Body of pancreas (tissue), 4 donors: ENCODE measurements around the gene ACP2. TPM values are rescaled to one million over a fixed set of nuclear protein-coding genes. Genes with fewer than 3 reads are reported as not detected.
"Not testable (repeated sequence)": the region's sequence is repeated elsewhere in the genome, so short reads cannot be mapped to it uniquely, and the experiment has no call there.

Experiments used
- ATAC-seq: fragments of 150-250 bp; one replicate; pipeline ENCODE4 v1.9.1; 2016
- DNase-seq, 4 donors: peaks; one replicate each; pipeline ENCODE4 v3.0.0-alpha.2; 2019
- H3K27ac ChIP-seq, 4 donors: fragments of 200-600 bp; sonication (generic); 1 replicate in 3 of 4; 2 replicates in 1 of 4; pipeline versions ENCODE4 v1.5.1 to v1.6.1; 2016 to 2019; ENCODE audit warnings: mild to moderate bottlenecking in 1 of 4, mixed read lengths in 1 of 4, moderate library complexity in 1 of 4
- H3K27me3 ChIP-seq, 2 donors: fragments of 200-600 bp; sonication (generic); one replicate each; pipeline ENCODE4 v1.6.0; 2016; ENCODE audit warnings: mild to moderate bottlenecking in 1 of 2
- H3K36me3 ChIP-seq, 2 donors: fragments of 200-600 bp; sonication (generic); replicated peaks in 1 of 2; 2 replicates each; pipeline ENCODE4 v1.5.1; 2016; ENCODE audit warnings: low read depth in 2 of 2; ENCODE audit not compliant: insufficient read depth in 1 of 2
- H3K4me1 ChIP-seq: fragments of 200-600 bp; sonication (generic); one replicate; pipeline ENCODE4 v1.6.0; 2016
- H3K4me3 ChIP-seq, 2 donors: fragments of 200-600 bp; sonication (generic); 1 replicate in 1 of 2; 2 replicates in 1 of 2; pipeline ENCODE4 v1.5.1; 2016 to 2019
- H3K9me3 ChIP-seq, 3 donors: fragments of 200-600 bp; sonication (generic); 1 replicate in 2 of 3; 2 replicates in 1 of 3; pipeline ENCODE4 v1.5.1; 2016
- CTCF ChIP-seq, 7 experiments: fragments of 450-650 bp in 4 of 7; fragments of 200-600 bp in 3 of 7; sonication (generic) in 3 of 7; IDR thresholded peaks; one replicate each; pipeline ENCODE4 v1.5.1; 2016 to 2019; ENCODE audit warnings: antibody characterized with exemption in 7 of 7
- POLR2A ChIP-seq, 3 donors: fragments of 450-650 bp; IDR thresholded peaks; one replicate each; pipeline ENCODE4 v1.6.1; 2016; ENCODE audit warnings: antibody characterized with exemption in 3 of 3, mild to moderate bottlenecking in 2 of 3
- WGBS, 2 donors: methylation state at CpG; one replicate each; pipeline ENCODE4 v1.1.5; 2017; 5-methylcytosine and 5-hydroxymethylcytosine counted together
- intact Hi-C: fragments of 100-400 bp; cut with DNase I; formaldehyde crosslinking; loops from one replicate; pipeline ENCODE4 v1.15.1; 2023
- total RNA-seq, 2 donors: library from RNA; depleted of rRNA; stranded (reverse); fragments of >200 nt; gene quantifications; one replicate each; pipeline ENCODE4 v1.1.0, GENCODE V29; 2016

The ACP2 gene
- total RNA-seq, 2 donors from 2014 or later, result 31.6 to 43.1 TPM

GRCh38 chr11:47192111-47192510 lies 56.5 kb downstream of the ACP2 start:
- ATAC-seq (no peak), DNase-seq (no peak)
- H3K9me3 ChIP-seq, result no peaks in the 10 kb centered on the region
- intact Hi-C loops, result no loop called here
- 77 to 80% methylated on average over 4 of the region's 4 CpGs for WGBS, 2 donors
- H3K4me1 ChIP-seq, result peaks cover 18% of the 10 kb centered on the region
- TF ChIP-seq CTCF (IDR thresholded peaks at IDR 0.05) (no peak), POLR2A (IDR thresholded peaks at IDR 0.05) (no peak)
- no peak overlapping the region for H3K4me3 ChIP-seq
- H3K27ac ChIP-seq, result no peak overlapping the region
- no peaks in the 10 kb centered on the region for H3K36me3 ChIP-seq
- H3K27me3 ChIP-seq, result no peaks in the 10 kb centered on the region

GRCh38 chr11:47191137-47191536 lies 57.5 kb downstream of the ACP2 start:
- ATAC-seq, H3K4me3 ChIP-seq, H3K36me3 ChIP-seq, H3K27ac ChIP-seq, DNase-seq, H3K9me3 ChIP-seq, intact Hi-C loops, H3K27me3 ChIP-seq: not testable (repeated sequence)
- 85 to 86% methylated on average over 10 of the region's 10 CpGs for WGBS, 2 donors
- H3K4me1 ChIP-seq, result peaks cover 26% of the 10 kb centered on the region

Other genes starting within 250 kb of the ACP2 start
- gene ARFGAP2, start 71.9 kb downstream of the ACP2 start, total RNA-seq, result 100 to 1,000 TPM; 143 to 212 TPM
- gene PACSIN3, start 62.4 kb downstream of the ACP2 start, total RNA-seq, result 10 to 100 TPM; 30.7 to 56.0 TPM
- gene DDB2, start 33.8 kb downstream of the ACP2 start, total RNA-seq, result 10 to 100 TPM; 10.9 to 33.2 TPM
- gene NR1H3, start 9.2 kb upstream of the ACP2 start, total RNA-seq, result 10 to 100 TPM; 17.9 to 33.9 TPM
- 10 to 100 TPM; 22.8 to 41.2 TPM for gene MADD, start 21.3 kb upstream of the ACP2 start, total RNA-seq
- gene MYBPC3, start 103.9 kb upstream of the ACP2 start, total RNA-seq, result not detected
- 10 to 100 TPM in 1 of 2 donors, 1 to 10 TPM in 1; 7.5 to 10.9 TPM for gene SPI1, start 129.7 kb upstream of the ACP2 start, total RNA-seq
- 10 to 100 TPM; 54.7 TPM for gene SLC39A13, start 159.8 kb upstream of the ACP2 start, total RNA-seq
- gene PSMC3, start 177.6 kb upstream of the ACP2 start, total RNA-seq, result 10 to 100 TPM; 43.8 to 62.8 TPM
- not detected for gene RAPSN, start 200.3 kb upstream of the ACP2 start, total RNA-seq